Activated T-helper 9 cell treated with anti-CD3 and anti-CD28 coated beads, Interleukin-2, amount 50 U/mL, for 16 hours (primary cell): ENCODE data around the gene LRP8.
"Not testable (repeated sequence)": the region's sequence is repeated elsewhere in the genome, so short reads cannot be mapped to it uniquely, and the experiment has no call there.

Source experiments
- DNase-seq: peaks from one replicate; pipeline ENCODE4 v3.0.0-alpha.2; 2020; ENCODE audit warnings: low read depth

LRP8 gene

GRCh38 chr1:53210352-53210751 is 117.5 kb downstream of the LRP8 start:
- DNase-seq: no peak

- DNase-seq: no peak
These were observed 120.1 kb downstream of the LRP8 start for GRCh38 chr1:53207726-53208125.

GRCh38 chr1:53206735-53207379 is 121.0 kb downstream of the LRP8 start:
- no peak for DNase-seq

- DNase-seq: not testable (repeated sequence)
These were observed 121.7 kb downstream of the LRP8 start for GRCh38 chr1:53206083-53206685.

- DNase-seq: not testable (repeated sequence)
These were observed 122.4 kb downstream of the LRP8 start for GRCh38 chr1:53205496-53205895.

GRCh38 chr1:53203466-53203865 is 124.4 kb downstream of the LRP8 start:
- DNase-seq: no peak

GRCh38 chr1:53198241-53198651 is 129.6 kb downstream of the LRP8 start:
- DNase-seq: no peak

- DNase-seq: no peak
These were observed 130.3 kb downstream of the LRP8 start for GRCh38 chr1:53197291-53198200.

GRCh38 chr1:53196485-53197290 is 131.2 kb downstream of the LRP8 start, which contains the start of gene CPT2:
TSS of gene CPT2 (plus strand) at chr1:53196824. CDS start at chr1:53196944, 120 bp downstream.
- DNase-seq: peak; percentile 87

GRCh38 chr1:53196017-53196484 is 131.8 kb downstream of the LRP8 start:
- DNase-seq: no peak

GRCh38 chr1:53195246-53196016 is 132.4 kb downstream of the LRP8 start:
- no peak for DNase-seq
